ENCODE data around the gene RIC3.

RIC3 gene

DNA sequence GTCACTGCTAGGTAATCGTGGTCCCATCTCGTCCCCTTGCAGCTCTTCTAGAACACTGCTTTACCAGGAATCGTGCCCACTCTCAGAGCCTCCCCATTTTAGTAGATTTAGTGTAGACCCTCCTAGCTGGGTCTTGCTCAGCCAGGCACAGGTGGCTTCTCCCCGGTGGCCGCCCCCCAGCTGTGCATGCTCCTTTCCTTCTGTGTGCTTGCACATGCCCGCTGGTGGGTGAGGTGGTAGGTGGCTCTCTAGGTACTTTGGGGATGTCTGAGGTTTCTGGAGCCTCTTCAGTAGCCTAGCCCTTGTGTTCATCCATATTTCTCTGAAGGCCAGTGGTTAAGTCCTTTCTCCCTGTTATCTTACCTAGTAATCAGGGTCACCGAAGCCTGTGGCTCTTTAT lies 82.3 kb downstream of the RIC3 start:
- no peak for DNase-seq (ENCODE audit: low read depth)
- TF ChIP-seq, protein P1, sequence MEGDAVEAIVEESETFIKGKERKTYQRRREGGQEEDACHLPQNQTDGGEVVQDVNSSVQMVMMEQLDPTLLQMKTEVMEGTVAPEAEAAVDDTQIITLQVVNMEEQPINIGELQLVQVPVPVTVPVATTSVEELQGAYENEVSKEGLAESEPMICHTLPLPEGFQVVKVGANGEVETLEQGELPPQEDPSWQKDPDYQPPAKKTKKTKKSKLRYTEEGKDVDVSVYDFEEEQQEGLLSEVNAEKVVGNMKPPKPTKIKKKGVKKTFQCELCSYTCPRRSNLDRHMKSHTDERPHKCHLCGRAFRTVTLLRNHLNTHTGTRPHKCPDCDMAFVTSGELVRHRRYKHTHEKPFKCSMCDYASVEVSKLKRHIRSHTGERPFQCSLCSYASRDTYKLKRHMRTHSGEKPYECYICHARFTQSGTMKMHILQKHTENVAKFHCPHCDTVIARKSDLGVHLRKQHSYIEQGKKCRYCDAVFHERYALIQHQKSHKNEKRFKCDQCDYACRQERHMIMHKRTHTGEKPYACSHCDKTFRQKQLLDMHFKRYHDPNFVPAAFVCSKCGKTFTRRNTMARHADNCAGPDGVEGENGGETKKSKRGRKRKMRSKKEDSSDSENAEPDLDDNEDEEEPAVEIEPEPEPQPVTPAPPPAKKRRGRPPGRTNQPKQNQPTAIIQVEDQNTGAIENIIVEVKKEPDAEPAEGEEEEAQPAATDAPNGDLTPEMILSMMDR (IDR thresholded peaks at IDR 0.05; ENCODE audit: control insufficient read depth, extremely low read depth, insufficient read depth) = no peak
- no peak overlapping the region for H3K4me3 ChIP-seq (ENCODE audit: low read depth, low read length)

DNA sequence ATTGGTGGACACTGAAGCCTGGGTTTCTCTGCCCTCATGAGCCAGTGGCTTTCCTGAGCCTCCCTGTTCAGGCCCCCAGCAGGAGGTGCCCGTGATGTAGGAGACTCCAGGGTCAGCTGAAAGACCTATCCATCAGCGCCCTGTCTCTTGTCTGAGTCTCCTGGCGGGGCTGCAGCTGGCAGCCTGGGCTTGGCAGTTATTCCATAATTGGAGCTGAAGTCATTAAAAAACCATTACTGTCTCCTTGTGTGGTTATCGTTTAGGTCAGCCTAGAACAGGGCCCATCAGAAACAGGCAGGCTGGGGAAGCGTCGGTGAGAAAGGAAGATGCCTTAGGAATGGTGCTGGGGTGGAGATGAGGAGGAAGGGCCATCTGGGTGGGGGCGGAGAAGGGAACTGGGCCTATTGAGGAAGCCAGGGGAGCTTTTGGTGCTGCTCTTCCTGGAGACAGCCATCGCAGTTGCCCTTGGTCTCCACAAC lies 82.8 kb downstream of the RIC3 start:
- DNase-seq (ENCODE audit: low read depth) = no peak
- TF ChIP-seq, protein P1 (IDR thresholded peaks at IDR 0.05; ENCODE audit: control insufficient read depth, extremely low read depth, insufficient read depth) = no peak
- no peak overlapping the region for H3K4me3 ChIP-seq (ENCODE audit: low read depth, low read length)

DNA sequence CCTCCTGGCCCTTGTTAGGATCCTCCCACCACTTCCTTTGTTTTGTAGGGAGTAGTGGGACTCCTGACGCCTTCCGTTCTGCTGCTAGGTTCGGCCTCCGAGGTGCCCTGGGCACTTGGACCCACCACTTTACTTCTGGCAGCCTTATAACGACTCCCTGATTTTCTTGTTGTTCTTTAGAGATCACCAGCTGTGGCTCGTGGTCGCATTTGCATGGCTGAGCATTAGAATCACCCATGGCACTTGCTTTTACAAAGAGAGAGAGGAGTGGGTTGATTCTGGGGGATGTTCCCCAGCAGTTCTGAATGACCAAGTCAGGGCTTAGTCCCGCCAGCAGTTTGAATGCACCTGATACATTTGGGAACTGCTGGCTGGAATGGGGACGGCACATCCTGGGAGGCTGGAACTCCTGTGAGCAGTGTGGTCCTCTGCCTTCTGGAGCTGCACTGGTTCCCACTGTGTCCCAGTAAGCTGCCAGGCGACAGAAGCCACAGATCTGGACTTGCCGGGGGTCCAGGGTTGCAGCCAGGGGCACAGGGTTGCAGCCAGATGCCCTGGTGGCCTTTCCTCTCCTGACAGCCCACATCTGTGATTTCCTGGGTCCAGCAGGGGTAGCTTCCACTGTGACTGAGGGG lies 83.7 kb downstream of the RIC3 start:
- no peak for DNase-seq (ENCODE audit: low read depth)
- H3K4me3 ChIP-seq (ENCODE audit: low read depth, low read length) = no peak overlapping the region
- TF ChIP-seq, protein P1 (IDR thresholded peaks at IDR 0.05; ENCODE audit: control insufficient read depth, extremely low read depth, insufficient read depth) = no peak

DNA sequence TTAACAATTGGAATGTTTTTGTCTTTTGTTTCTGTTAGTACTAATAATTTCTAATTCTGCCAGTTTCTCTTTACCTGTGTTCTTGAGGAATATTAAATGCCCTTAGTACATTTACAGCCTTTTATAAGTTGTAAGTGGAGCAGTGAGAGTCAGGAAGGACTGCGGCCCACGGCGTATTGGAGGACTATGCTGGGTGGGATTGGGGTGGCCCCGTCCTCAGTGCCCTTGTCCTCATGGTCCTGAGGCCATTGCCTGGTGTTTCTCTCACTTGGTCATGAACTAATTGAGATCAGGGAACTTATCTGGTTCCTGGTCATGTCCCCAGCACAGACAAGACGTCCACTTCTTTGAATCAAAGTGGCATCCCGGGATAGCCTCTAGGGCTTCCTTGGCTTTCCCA lies 84.5 kb downstream of the RIC3 start:
- TF ChIP-seq, protein P1 (IDR thresholded peaks at IDR 0.05; ENCODE audit: control insufficient read depth, extremely low read depth, insufficient read depth) = no peak
- DNase-seq (ENCODE audit: low read depth) = no peak
- H3K4me3 ChIP-seq (ENCODE audit: low read depth, low read length) = no peak overlapping the region

DNA sequence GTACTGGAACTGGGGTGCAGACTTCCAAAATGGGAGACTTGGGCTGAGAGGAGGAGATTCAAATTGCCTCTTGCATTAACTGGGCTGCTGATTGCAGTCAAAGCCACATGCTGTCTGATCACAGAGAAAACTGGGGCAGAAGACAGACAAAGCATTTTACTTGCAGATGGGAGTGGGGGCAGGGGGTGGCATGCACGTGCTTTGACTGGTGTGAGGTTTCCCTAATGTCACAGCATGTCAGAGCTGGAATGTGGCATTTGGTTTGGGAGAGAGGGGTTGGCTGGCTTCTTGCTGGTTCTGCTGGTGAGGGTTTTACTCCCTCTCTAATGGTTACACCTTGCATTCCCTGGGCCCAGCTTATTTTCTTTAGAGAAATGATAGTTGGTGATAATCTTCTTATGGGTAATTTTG lies 84.9 kb downstream of the RIC3 start:
- no peak overlapping the region for H3K4me3 ChIP-seq (ENCODE audit: low read depth, low read length)
- TF ChIP-seq, protein P1 (IDR thresholded peaks at IDR 0.05; ENCODE audit: control insufficient read depth, extremely low read depth, insufficient read depth) = no peak
- DNase-seq (ENCODE audit: low read depth) = no peak

DNA sequence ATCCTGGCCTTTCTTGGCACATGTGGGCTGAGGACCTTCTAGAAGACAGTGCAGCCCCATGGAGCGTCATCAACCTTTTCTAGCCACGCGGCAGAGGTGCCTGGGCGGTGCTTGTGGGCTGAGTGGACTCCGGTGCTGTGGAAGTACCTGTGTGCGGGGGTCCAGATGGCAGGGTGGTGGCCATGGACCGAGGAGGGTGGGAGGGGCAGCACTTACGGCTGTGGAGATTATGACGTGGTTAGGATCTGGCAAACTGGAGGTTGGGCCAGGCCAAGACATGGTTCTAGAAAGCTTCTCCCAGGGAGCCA lies 85.8 kb downstream of the RIC3 start:
- no peak overlapping the region for H3K4me3 ChIP-seq (ENCODE audit: low read depth, low read length)
- no peak for DNase-seq (ENCODE audit: low read depth)
- TF ChIP-seq, protein P1 (IDR thresholded peaks at IDR 0.05; ENCODE audit: control insufficient read depth, extremely low read depth, insufficient read depth) = no peak

Measured in LNCaP clone FGC (cell line).